Common myeloid progenitor, CD34-positive (primary cell): ENCODE data around the gene PPP6R1.

ENCODE experiments used
- CTCF ChIA-PET: fragments of 350-600 bp; sonication (Branson Sonifier 250); formaldehyde crosslinking; loops from one replicate; lab custom pipeline; 2021; ENCODE audit warnings: antibody characterized with exemption; lab: Charles Lee
- POLR2A ChIA-PET: fragments of 350-600 bp; sonication (Branson Sonifier 250); formaldehyde crosslinking; loops from one replicate; lab custom pipeline; 2021; ENCODE audit warnings: antibody characterized with exemption; lab: Charles Lee
- DNase-seq, 3 donors: peaks; one replicate each; pipeline versions ENCODE4 v3.0.0 to v3.0.0-alpha.2; 2013
- H3K27ac ChIP-seq, 2 experiments: 1 replicate in 1 of 2; 2 replicates in 1 of 2; pipeline ENCODE4 v1.7.0; 2013; ENCODE audit warnings: inconsistent platforms in 2 of 2, low read length in 2 of 2, mild to moderate bottlenecking in 2 of 2, low read depth in 1 of 2, moderate library complexity in 1 of 2; ENCODE audit not compliant: severe bottlenecking in 2 of 2, insufficient read depth in 1 of 2, poor library complexity in 1 of 2
- H3K27me3 ChIP-seq, 5 experiments: replicated peaks in 2 of 5; 1 replicate in 3 of 5; 2 replicates in 2 of 5; pipeline versions ENCODE4 v1.6.1 to v1.7.0; 2013; ENCODE audit warnings: low read length in 4 of 5, mild to moderate bottlenecking in 2 of 5, moderate library complexity in 2 of 5, inconsistent platforms in 1 of 5; ENCODE audit not compliant: insufficient read depth in 5 of 5, control insufficient read depth in 4 of 5
- H3K36me3 ChIP-seq, 4 experiments: 1 replicate in 2 of 4; 2 replicates in 2 of 4; pipeline versions ENCODE4 v1.6.1 to v1.7.0; 2013; ENCODE audit warnings: low read length in 3 of 4, control low read depth in 1 of 4, mild to moderate bottlenecking in 1 of 4; ENCODE audit not compliant: control insufficient read depth in 4 of 4, insufficient read depth in 4 of 4
- H3K4me1 ChIP-seq, 4 experiments: 1 replicate in 3 of 4; 2 replicates in 1 of 4; pipeline versions ENCODE4 v1.6.1 to v1.7.1; 2013; ENCODE audit warnings: low read length in 3 of 4, mild to moderate bottlenecking in 3 of 4, control low read depth in 1 of 4, inconsistent platforms in 1 of 4, moderate library complexity in 1 of 4; ENCODE audit not compliant: control insufficient read depth in 4 of 4, insufficient read depth in 4 of 4; ENCODE audit errors: control extremely low read depth in 1 of 4
- H3K4me3 ChIP-seq, 7 experiments: 1 replicate in 4 of 7; 2 replicates in 3 of 7; pipeline versions ENCODE4 v1.5.1 to v1.7.0; 2013; ENCODE audit warnings: mild to moderate bottlenecking in 7 of 7, low read length in 6 of 7, moderate library complexity in 6 of 7, inconsistent platforms in 2 of 7, low read depth in 2 of 7, control low read depth in 1 of 7; ENCODE audit not compliant: insufficient read depth in 4 of 7, control insufficient read depth in 1 of 7; ENCODE audit errors: extremely low read depth in 1 of 7
- H3K9me3 ChIP-seq, 5 experiments: 1 replicate in 4 of 5; 2 replicates in 1 of 5; pipeline versions ENCODE4 v1.6.1 to v1.7.1; 2013; ENCODE audit warnings: low read length in 4 of 5, mild to moderate bottlenecking in 2 of 5, inconsistent platforms in 1 of 5, low read depth in 1 of 5, moderate library complexity in 1 of 5; ENCODE audit not compliant: control insufficient read depth in 4 of 5, insufficient read depth in 2 of 5; ENCODE audit errors: control extremely low read depth in 1 of 5
- WGBS: methylation state at CpG from one replicate; pipeline ENCODE4 v1.1.5; 2013; ENCODE audit not compliant: insufficient coverage; 5-methylcytosine and 5-hydroxymethylcytosine counted together

PPP6R1 gene

GRCh38 chr19:55279770-55280643, 21.2 kb upstream of the PPP6R1 start, which contains the start of gene HSPBP1:
Gene HSPBP1, minus strand, starts transcription at chr19:55280110. Its CDS starts 502 bp downstream, at chr19:55279608.
- Histone ChIP-seq H3K27ac (peak within 1 kb of the TSS; percentile 75 to 93), H3K27me3 (peaks cover 0 to 4% (median 0%) of the 10 kb centered on the region in 5 experiments), H3K4me3 (peak within 1 kb of the TSS; percentile 61 to 95 (median 88)), H3K9me3 (no peaks in the 10 kb centered on the region), H3K36me3 (peaks cover 0 to 15% (median 11%) of the 10 kb centered on the region in 4 experiments), H3K4me1 (peaks cover 0 to 25% (median 19%) of the 10 kb centered on the region in 4 experiments)
- ChIA-PET CTCF (interaction anchor here (0.5 to 4.2 kb wide), 3 partner anchors 21 to 51 kb away, joined by 3 to 24 read pairs (median 3); no protein-coding TSS in a partner anchor), POLR2A (interaction anchor here (0.6 to 1.7 kb wide), 5 partner anchors 21 to 195 kb away, joined by 3 to 13 read pairs (median 3); partner anchors contain the start of genes PPP6R1 and UBE2S)
- WGBS = 5% methylated on average over 48 of the region's 52 CpGs
- DNase-seq = peak; percentile 96 to 98 (median 97)

- ChIA-PET POLR2A (interaction anchor here (0.5 to 1.7 kb wide), 5 partner anchors 20 to 194 kb away, joined by 3 to 13 read pairs (median 5); partner anchors contain the start of gene PPP6R1), CTCF (interaction anchor here (0.5 to 4.2 kb wide), 3 partner anchors 19 to 160 kb away, joined by 3 to 24 read pairs (median 11); partner anchors contain the start of gene PPP6R1)
- WGBS = 23% methylated on average over 8 of the region's 23 CpGs
Measured at GRCh38 chr19:55279340-55279739, 20.5 kb upstream of the PPP6R1 start.

GRCh38 chr19:55278391-55279135, 19.7 kb upstream of the PPP6R1 start:
- CTCF ChIA-PET = interaction anchor here (0.8 to 4.2 kb wide), 8 partner anchors 9 to 76 kb away, joined by 3 to 24 read pairs (median 6); partner anchors contain the start of genes KMT5C and PPP6R1
- Histone ChIP-seq H3K36me3 (peaks cover 0 to 28% (median 15%) of the 10 kb centered on the region in 4 experiments), H3K4me1 (peaks cover 0 to 24% (median 19%) of the 10 kb centered on the region in 4 experiments), H3K4me3 (peak overlapping the region in 1 of 7 experiments; percentile 91), H3K27me3 (peaks cover 0 to 3% (median 0%) of the 10 kb centered on the region in 5 experiments), H3K27ac (peak overlapping the region in 1 of 2 experiments; percentile 93), H3K9me3 (no peaks in the 10 kb centered on the region)
- POLR2A ChIA-PET = interaction anchor here (0.5 kb wide), 1 partner anchor 48 kb away, joined by 5 read pairs; no protein-coding TSS in a partner anchor
- 95% methylated on average over 8 of the region's 13 CpGs for whole genome bisulfite sequencing
- DNase-seq = no peak

More at GRCh38 chr19:55279340-55279739, 20.5 kb upstream of the PPP6R1 start:
- H3K4me3 ChIP-seq = peak overlapping the region; percentile 61 to 95 (median 88)
- peak overlapping the region; percentile 75 to 93 for H3K27ac ChIP-seq
- no peak for DNase-seq
- peaks cover 0 to 21% (median 14%) of the 10 kb centered on the region in 4 experiments for H3K36me3 ChIP-seq
- H3K27me3 ChIP-seq = peaks cover 0 to 4% (median 0%) of the 10 kb centered on the region in 5 experiments
- H3K4me1 ChIP-seq = peaks cover 0 to 25% (median 19%) of the 10 kb centered on the region in 4 experiments
- no peaks in the 10 kb centered on the region for H3K9me3 ChIP-seq

- ChIA-PET CTCF (interaction anchor here (0.8 to 4.2 kb wide), 8 partner anchors 10 to 75 kb away, joined by 3 to 24 read pairs (median 6); partner anchors contain the start of genes KMT5C and PPP6R1), POLR2A (no interaction called here)
- H3K27ac ChIP-seq = no peak overlapping the region
Measured at GRCh38 chr19:55277494-55277893, 18.7 kb upstream of the PPP6R1 start.

GRCh38 chr19:55276720-55277430, 18.1 kb upstream of the PPP6R1 start:
- Histone ChIP-seq H3K27ac (no peak overlapping the region), H3K27me3 (no peaks in the 10 kb centered on the region), H3K4me1 (peaks cover 0 to 22% (median 17%) of the 10 kb centered on the region in 4 experiments), H3K9me3 (no peaks in the 10 kb centered on the region), H3K36me3 (peaks cover 4 to 40% (median 26%) of the 10 kb centered on the region in 4 experiments), H3K4me3 (no peak overlapping the region)
- ChIA-PET POLR2A (no interaction called here), CTCF (interaction anchor here (1.9 to 2.2 kb wide), 4 partner anchors 11 to 17 kb away, joined by 5 to 11 read pairs (median 8); partner anchors contain the start of gene PPP6R1)
- 93% methylated on average over 11 of the region's 15 CpGs for WGBS
- no peak for DNase-seq

More at GRCh38 chr19:55277494-55277893, 18.7 kb upstream of the PPP6R1 start:
- H3K36me3 ChIP-seq = peaks cover 0 to 36% (median 22%) of the 10 kb centered on the region in 4 experiments
- H3K27me3 ChIP-seq = no peaks in the 10 kb centered on the region
- H3K4me3 ChIP-seq = no peak overlapping the region
- no peaks in the 10 kb centered on the region for H3K9me3 ChIP-seq
- 96% methylated on average over 13 of the region's 17 CpGs for WGBS
- no peak for DNase-seq
- H3K4me1 ChIP-seq = peaks cover 0 to 22% (median 17%) of the 10 kb centered on the region in 4 experiments
